Mesendoderm (in vitro differentiated cells): Measurements from ENCODE around the gene TRPM3.
A peak's percentile ranks its signal among the peaks of the same experiment; 100 is the strongest.

Source experiments
- DNase-seq: peaks from one replicate; pipeline ENCODE4 v3.0.0; 2013
- H2AK5ac ChIP-seq: 2 replicates; pipeline ENCODE4 v1.6.1; 2013; ENCODE audit warnings: low read length, inconsistent platforms
- H2BK120ac ChIP-seq: 2 replicates; pipeline ENCODE4 v1.6.1; 2013; ENCODE audit warnings: low read depth, mild to moderate bottlenecking, low read length, moderate library complexity, mixed read lengths
- H2BK15ac ChIP-seq: replicated peaks from 2 replicates; pipeline ENCODE4 v1.6.1; 2013; ENCODE audit warnings: low read depth, mild to moderate bottlenecking, moderate library complexity
- H2BK5ac ChIP-seq: 2 replicates; pipeline ENCODE4 v1.6.1; 2013; ENCODE audit warnings: low read length, inconsistent platforms
- H3K18ac ChIP-seq: 2 replicates; pipeline ENCODE4 v1.6.1; 2013; ENCODE audit warnings: mild to moderate bottlenecking, low read length, mixed read lengths
- H3K23ac ChIP-seq: one replicate; pipeline ENCODE4 v1.6.1; 2013; ENCODE audit warnings: low read length
- H3K27ac ChIP-seq: 2 replicates; pipeline ENCODE4 v1.5.1; 2013; ENCODE audit warnings: low read depth, mild to moderate bottlenecking, inconsistent platforms, low read length, moderate library complexity
- H3K27me3 ChIP-seq: 2 replicates; pipeline ENCODE4 v1.6.1; 2013; ENCODE audit warnings: low read length, control low read depth, mild to moderate bottlenecking, inconsistent platforms; ENCODE audit not compliant: insufficient read depth, poor library complexity
- H3K36me3 ChIP-seq: 2 replicates; pipeline ENCODE4 v1.6.1; 2013; ENCODE audit warnings: low read length, inconsistent platforms; ENCODE audit not compliant: control insufficient read depth, insufficient read depth
- H3K4ac ChIP-seq: one replicate; pipeline ENCODE4 v1.6.1; 2013; ENCODE audit warnings: low read depth, mild to moderate bottlenecking, low read length, moderate library complexity
- H3K4me1 ChIP-seq: 2 replicates; pipeline ENCODE4 v1.6.1; 2013; ENCODE audit warnings: low read depth, low read length, inconsistent platforms; ENCODE audit not compliant: control insufficient read depth
- H3K4me2 ChIP-seq: 2 replicates; pipeline ENCODE4 v1.6.1; 2013; ENCODE audit warnings: low read length
- H3K4me3 ChIP-seq: 2 replicates; pipeline ENCODE4 v1.5.1; 2013; ENCODE audit warnings: mild to moderate bottlenecking, low read length
- H3K56ac ChIP-seq: one replicate; pipeline ENCODE4 v1.6.1; 2013; ENCODE audit warnings: low read length
- H3K79me1 ChIP-seq: 2 replicates; pipeline ENCODE4 v1.6.1; 2013; ENCODE audit warnings: low read length, inconsistent platforms
- H3K79me2 ChIP-seq: 2 replicates; pipeline ENCODE4 v1.6.1; 2013; ENCODE audit warnings: mild to moderate bottlenecking, low read length; ENCODE audit not compliant: control insufficient read depth, insufficient read depth
- H3K9ac ChIP-seq: 2 replicates; pipeline ENCODE4 v1.6.1; 2013; ENCODE audit warnings: low read length, inconsistent platforms
- H4K5ac ChIP-seq: one replicate; pipeline ENCODE4 v1.6.1; 2013; ENCODE audit warnings: low read length
- H4K8ac ChIP-seq: one replicate; pipeline ENCODE4 v1.6.1; 2013; ENCODE audit warnings: low read depth, mild to moderate bottlenecking, control low read depth, low read length, moderate library complexity
- WGBS: extraction: QIAGEN DNeasy Blood & Tissue Kit; methylation state at CpG from one replicate; pipeline ENCODE4 v1.1.7; 2013; ENCODE audit warnings: low lambda C conversion rate, missing lambda C conversion rate; ENCODE audit not compliant: insufficient coverage; ENCODE audit errors: extremely low coverage; 5-methylcytosine and 5-hydroxymethylcytosine counted together

The TRPM3 gene

DNA sequence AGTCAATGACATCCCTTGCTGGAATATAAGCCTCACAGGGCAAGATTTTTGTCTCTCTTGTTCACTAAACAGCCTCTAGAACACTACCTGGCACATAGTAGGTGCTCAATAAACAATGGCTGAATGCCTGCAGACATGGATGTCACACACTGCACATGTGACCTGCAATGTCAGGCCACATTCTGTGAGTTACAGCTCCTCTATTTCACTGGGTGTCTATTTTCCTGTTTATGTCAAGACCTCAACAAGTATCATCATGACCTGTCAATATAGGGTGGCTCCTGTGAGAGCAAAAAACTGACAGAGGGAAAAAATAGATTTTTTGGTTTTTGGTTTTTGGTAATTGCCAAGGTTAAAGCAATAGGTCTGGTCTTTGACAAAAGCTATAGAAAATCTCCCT is 562.3 kb downstream of the TRPM3 start:
- Histone ChIP-seq H3K18ac (no peak overlapping the region), H3K4me1 (peaks cover 6% of the 10 kb centered on the region), H4K8ac (no peak overlapping the region), H2BK15ac (no peak overlapping the region), H3K4ac (no peak overlapping the region), H3K79me1 (no peaks in the 10 kb centered on the region), H3K9ac (no peak overlapping the region), H3K4me3 (no peak overlapping the region), H3K79me2 (no peaks in the 10 kb centered on the region), H2AK5ac (no peak overlapping the region), H4K5ac (no peak overlapping the region), H3K27me3 (no peaks in the 10 kb centered on the region), H3K56ac (no peak overlapping the region), H2BK5ac (no peak overlapping the region), H2BK120ac (no peak overlapping the region), H3K36me3 (no peaks in the 10 kb centered on the region), H3K4me2 (no peak overlapping the region), H3K23ac (no peak overlapping the region), H3K27ac (no peak overlapping the region)
- DNase-seq: no peak

DNA sequence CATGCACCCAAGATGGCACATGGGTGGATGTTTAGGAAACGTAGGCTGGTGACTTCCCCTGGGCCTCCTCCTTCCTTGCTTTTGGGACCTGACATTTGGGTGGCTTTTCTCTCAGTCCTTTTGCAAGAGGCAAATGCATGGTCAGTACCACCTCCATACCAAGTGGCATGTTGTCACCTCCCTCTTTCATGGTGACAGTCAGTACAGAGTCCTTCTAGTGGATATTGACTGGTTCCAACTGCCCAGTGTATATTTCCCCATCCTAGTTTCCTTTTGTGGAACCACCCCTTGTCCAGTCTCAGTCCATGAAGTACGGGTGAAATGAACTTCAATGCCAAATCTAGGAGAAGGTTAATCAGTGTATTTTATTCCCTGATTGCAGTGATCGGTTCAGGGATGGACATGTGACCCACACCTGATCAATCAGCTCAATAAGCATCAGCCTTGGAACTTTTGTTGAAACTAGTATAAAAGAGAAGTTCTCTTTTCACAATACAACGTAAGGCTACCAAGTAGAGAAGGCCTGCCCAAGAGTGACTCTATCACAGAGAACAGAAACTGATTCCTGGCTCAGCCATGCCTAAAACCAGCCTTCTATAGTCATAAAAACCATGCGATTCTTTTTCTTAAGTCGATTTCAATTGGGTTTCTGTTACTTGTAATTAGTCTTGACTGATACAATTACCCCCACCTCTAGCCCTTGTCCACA is 563.6 kb downstream of the TRPM3 start:
- Histone ChIP-seq H3K27ac (no peak overlapping the region), H3K4me1 (peaks cover 10% of the 10 kb centered on the region), H3K23ac (no peak overlapping the region), H3K4me2 (no peak overlapping the region), H3K4ac (no peak overlapping the region), H4K5ac (no peak overlapping the region), H3K4me3 (no peak overlapping the region), H2BK120ac (no peak overlapping the region), H2BK5ac (no peak overlapping the region), H3K9ac (no peak overlapping the region), H2AK5ac (no peak overlapping the region), H3K79me2 (no peaks in the 10 kb centered on the region), H3K79me1 (no peaks in the 10 kb centered on the region), H2BK15ac (no peak overlapping the region), H3K36me3 (no peaks in the 10 kb centered on the region), H3K56ac (no peak overlapping the region), H3K18ac (no peak overlapping the region), H4K8ac (no peak overlapping the region), H3K27me3 (no peaks in the 10 kb centered on the region)
- no CpG with 5 or more reads among the region's 6 CpGs for WGBS
- DNase-seq: no peak

GRCh38 chr9:70556771-70557170 is 564.6 kb downstream of the TRPM3 start:
- no peaks in the 10 kb centered on the region for H3K79me1 ChIP-seq
- H3K27ac ChIP-seq: no peak overlapping the region
- no peak overlapping the region for H2BK5ac ChIP-seq
- H3K79me2 ChIP-seq: no peaks in the 10 kb centered on the region
- no peak overlapping the region for H3K4ac ChIP-seq
- DNase-seq: no peak
- no peak overlapping the region for H3K9ac ChIP-seq
- H3K56ac ChIP-seq: no peak overlapping the region
- no peak overlapping the region for H2BK120ac ChIP-seq
- H3K4me1 ChIP-seq: peaks cover 10% of the 10 kb centered on the region
- no peak overlapping the region for H2BK15ac ChIP-seq
- H3K36me3 ChIP-seq: no peaks in the 10 kb centered on the region
- H4K5ac ChIP-seq: no peak overlapping the region
- H3K27me3 ChIP-seq: no peaks in the 10 kb centered on the region
- H3K4me3 ChIP-seq: no peak overlapping the region
- H2AK5ac ChIP-seq: no peak overlapping the region
- H3K23ac ChIP-seq: no peak overlapping the region
- H3K18ac ChIP-seq: no peak overlapping the region
- no CpG with 5 or more reads among the region's 1 CpG for WGBS
- H4K8ac ChIP-seq: no peak overlapping the region
- no peak overlapping the region for H3K4me2 ChIP-seq

GRCh38 chr9:70554881-70555280 is 566.5 kb downstream of the TRPM3 start:
- H2AK5ac ChIP-seq: no peak overlapping the region
- no peak for DNase-seq
- no peak overlapping the region for H2BK15ac ChIP-seq
- H3K27me3 ChIP-seq: no peaks in the 10 kb centered on the region
- H3K4me2 ChIP-seq: no peak overlapping the region
- no peak overlapping the region for H4K5ac ChIP-seq
- H3K56ac ChIP-seq: peak overlapping the region; percentile 10
- H3K4ac ChIP-seq: no peak overlapping the region
- H3K27ac ChIP-seq: no peak overlapping the region
- H4K8ac ChIP-seq: no peak overlapping the region
- no peaks in the 10 kb centered on the region for H3K79me1 ChIP-seq
- WGBS: no CpG with 5 or more reads among the region's 2 CpGs
- H2BK5ac ChIP-seq: no peak overlapping the region
- H3K9ac ChIP-seq: no peak overlapping the region
- H3K79me2 ChIP-seq: no peaks in the 10 kb centered on the region
- H3K4me1 ChIP-seq: peaks cover 10% of the 10 kb centered on the region
- H3K18ac ChIP-seq: no peak overlapping the region
- H3K23ac ChIP-seq: no peak overlapping the region
- no peaks in the 10 kb centered on the region for H3K36me3 ChIP-seq
- H3K4me3 ChIP-seq: no peak overlapping the region
- H2BK120ac ChIP-seq: no peak overlapping the region

DNA sequence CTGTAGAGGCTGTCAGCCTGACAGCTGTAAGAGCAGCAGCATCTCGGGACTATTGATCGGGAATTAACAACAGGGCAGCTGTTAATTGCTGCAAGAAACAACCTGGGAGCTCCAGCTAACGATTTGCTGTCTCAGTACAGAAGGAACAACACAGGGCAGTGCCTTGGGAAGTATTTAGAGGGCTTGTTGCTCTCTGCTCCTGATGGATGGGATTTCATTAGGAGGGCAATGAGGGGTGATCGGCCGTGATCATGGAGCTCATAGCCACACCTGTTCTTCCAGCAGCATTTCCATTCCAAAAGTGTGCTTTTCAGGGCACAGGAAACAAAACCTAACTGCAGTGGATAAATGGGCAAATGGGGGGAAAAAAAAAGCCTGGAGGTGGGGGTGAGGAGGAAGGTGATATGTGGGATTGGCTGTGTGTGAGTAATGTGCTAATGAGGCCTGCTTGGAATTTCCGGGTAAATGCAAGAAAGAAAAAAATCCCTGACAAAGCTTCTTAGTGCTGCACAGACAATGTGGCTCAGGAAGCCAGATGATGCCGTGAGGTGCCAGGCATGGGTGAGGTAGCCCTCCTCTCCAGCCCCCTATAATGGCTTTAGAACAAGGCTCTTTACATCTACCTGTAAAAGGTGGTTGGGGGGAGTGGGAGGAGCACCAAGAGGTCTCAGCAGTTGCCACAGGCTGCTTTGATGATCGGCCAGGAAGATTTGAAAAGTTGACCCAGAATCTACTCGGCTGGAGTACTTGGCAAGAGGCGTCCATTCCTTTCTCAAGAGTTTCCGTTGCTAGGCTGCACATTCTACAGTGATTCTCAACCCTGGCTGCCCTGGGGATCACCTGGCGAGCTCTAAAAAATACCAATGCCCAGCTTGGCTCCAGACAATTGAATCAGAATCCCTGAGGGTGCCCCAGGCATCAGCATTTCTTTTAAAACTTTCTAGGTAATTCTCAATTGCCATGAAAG is 567.4 kb downstream of the TRPM3 start:
- H3K27ac ChIP-seq: peak overlapping the region; percentile 56
- H3K9ac ChIP-seq: no peak overlapping the region

More for the DNA sequence above, 567.4 kb downstream of the TRPM3 start:
- peak overlapping the region; percentile 75 for H3K56ac ChIP-seq
- WGBS: no CpG with 5 or more reads among the region's 12 CpGs
- no peak overlapping the region for H3K23ac ChIP-seq
- H4K5ac ChIP-seq: no peak overlapping the region
- H4K8ac ChIP-seq: no peak overlapping the region
- H3K27me3 ChIP-seq: no peaks in the 10 kb centered on the region
- H3K4me3 ChIP-seq: no peak overlapping the region
- peak overlapping the region; percentile 90 for H3K4ac ChIP-seq
- H3K4me2 ChIP-seq: no peak overlapping the region
- H3K18ac ChIP-seq: peak overlapping the region; percentile 44
- H3K79me1 ChIP-seq: no peaks in the 10 kb centered on the region
- DNase-seq: peak; percentile 85
- no peak overlapping the region for H2AK5ac ChIP-seq
- no peaks in the 10 kb centered on the region for H3K36me3 ChIP-seq
- H2BK120ac ChIP-seq: peak overlapping the region; percentile 32
- no peak overlapping the region for H2BK15ac ChIP-seq
- peaks cover 10% of the 10 kb centered on the region for H3K4me1 ChIP-seq
- H2BK5ac ChIP-seq: no peak overlapping the region
- no peaks in the 10 kb centered on the region for H3K79me2 ChIP-seq
